ENCODE measurements around the gene OSMR. TPM values are rescaled to one million over a fixed set of nuclear protein-coding genes. Genes with fewer than 3 reads are reported as not detected.

OSMR gene
- total and polyA plus RNA-seq, 7 experiments from 2014 or later = 0.20 to 0.37 TPM; not detected in 5

GRCh38 chr5:38913714-38914113 is 67.9 kb downstream of the OSMR start:
- Histone ChIP-seq H3K4me3 (ENCODE audit: low read length) (no peak overlapping the region), H3K4me1 (ENCODE audit: control insufficient read depth in 2 of 2, insufficient read depth in 2 of 2, low read length in 2 of 2) (no peaks in the 10 kb centered on the region), H3K9me3 (ENCODE audit: control insufficient read depth in 2 of 3, low read length in 3 of 3) (no peaks in the 10 kb centered on the region), H3K27ac (ENCODE audit: low read depth, low read length) (no peak overlapping the region), H3K27me3 (ENCODE audit: control insufficient read depth in 2 of 2, insufficient read depth in 2 of 2, low read length in 2 of 2) (peaks cover 0 to 3% of the 10 kb centered on the region in 2 donors), H3K36me3 (ENCODE audit: control insufficient read depth in 2 of 3, insufficient read depth in 3 of 3, low read length in 3 of 3) (no peaks in the 10 kb centered on the region)
- peaks cover 11 to 39% (median 29%) of the 10 kb centered on the region in 5 donors for H3K27me3 Mint-ChIP-seq
- ChIA-PET POLR2A (no interaction called here), CTCF (no interaction called here)
- H3K36me3 Mint-ChIP-seq = peaks cover 0 to 6% (median 0%) of the 10 kb centered on the region in 5 donors
- no peak for DNase-seq
- no peak overlapping the region for H3K4me3 Mint-ChIP-seq
- no peaks in the 10 kb centered on the region for H3K4me1 Mint-ChIP-seq
- intact Hi-C loops (cut with micrococcal nuclease) = no loop called here
- H3K27ac Mint-ChIP-seq = no peak overlapping the region
- H3K9me3 Mint-ChIP-seq = peaks cover 0 to 22% (median 8%) of the 10 kb centered on the region in 11 donors
- no peak for ATAC-seq

GRCh38 chr5:38916802-38917201 is 71.0 kb downstream of the OSMR start:
- ATAC-seq = no peak
- no peaks in the 10 kb centered on the region for H3K36me3 Mint-ChIP-seq
- no peaks in the 10 kb centered on the region for H3K4me1 ChIP-seq (ENCODE audit: control insufficient read depth in 2 of 2, insufficient read depth in 2 of 2, low read length in 2 of 2)
- no peak overlapping the region for H3K4me3 Mint-ChIP-seq
- intact Hi-C loops (cut with micrococcal nuclease) = no loop called here
- peaks cover 0 to 3% of the 10 kb centered on the region in 2 donors for H3K27me3 ChIP-seq (ENCODE audit: control insufficient read depth in 2 of 2, insufficient read depth in 2 of 2, low read length in 2 of 2)
- no peak overlapping the region for H3K27ac ChIP-seq (ENCODE audit: low read depth, low read length)
- no peaks in the 10 kb centered on the region for H3K9me3 ChIP-seq (ENCODE audit: control insufficient read depth in 2 of 3, low read length in 3 of 3)
- no peaks in the 10 kb centered on the region for H3K4me1 Mint-ChIP-seq
- H3K27me3 Mint-ChIP-seq = peaks cover 4 to 32% (median 17%) of the 10 kb centered on the region in 5 donors
- ChIA-PET POLR2A (no interaction called here), CTCF (no interaction called here)
- DNase-seq = no peak
- H3K9me3 Mint-ChIP-seq = no peaks in the 10 kb centered on the region
- H3K27ac Mint-ChIP-seq = no peak overlapping the region
- no peaks in the 10 kb centered on the region for H3K36me3 ChIP-seq (ENCODE audit: control insufficient read depth in 2 of 3, insufficient read depth in 3 of 3, low read length in 3 of 3)
- H3K4me3 ChIP-seq (ENCODE audit: low read length) = no peak overlapping the region

DNA sequence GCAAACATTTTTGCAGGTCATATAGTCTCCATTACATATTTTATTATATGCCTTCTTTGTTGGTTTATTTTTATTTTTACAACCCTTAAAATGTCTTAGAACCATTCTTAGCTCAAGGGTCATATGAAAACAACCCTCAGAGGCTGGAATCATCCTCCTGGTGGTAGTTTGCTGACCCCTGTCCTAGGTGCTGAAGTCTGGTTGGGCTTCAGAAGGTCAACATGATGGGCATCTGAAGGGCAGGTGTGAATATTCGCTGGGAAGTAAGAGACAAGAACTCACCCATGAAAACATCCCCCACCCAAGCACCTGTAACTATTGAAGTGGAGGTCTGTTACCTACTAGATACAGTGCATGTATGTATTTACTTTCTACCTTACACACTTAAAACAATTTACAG is 75.4 kb downstream of the OSMR start:
- CTCF ChIA-PET = interaction anchor here (1.0 to 3.2 kb wide), 2 partner anchors 480 to 500 kb away, joined by 4 to 20 read pairs; no protein-coding TSS in a partner anchor
- Histone ChIP-seq H3K27ac (ENCODE audit: low read depth, low read length) (no peak overlapping the region), H3K27me3 (ENCODE audit: control insufficient read depth in 2 of 2, insufficient read depth in 2 of 2, low read length in 2 of 2) (peaks cover 0 to 3% of the 10 kb centered on the region in 2 donors), H3K4me3 (ENCODE audit: low read length) (no peak overlapping the region), H3K9me3 (ENCODE audit: control insufficient read depth in 2 of 3, low read length in 3 of 3) (no peaks in the 10 kb centered on the region), H3K4me1 (ENCODE audit: control insufficient read depth in 2 of 2, insufficient read depth in 2 of 2, low read length in 2 of 2) (no peaks in the 10 kb centered on the region), H3K36me3 (ENCODE audit: control insufficient read depth in 2 of 3, insufficient read depth in 3 of 3, low read length in 3 of 3) (no peaks in the 10 kb centered on the region)
- POLR2A ChIA-PET = no interaction called here
- peaks cover 0 to 1% (median 0%) of the 10 kb centered on the region in 11 donors for H3K9me3 Mint-ChIP-seq
- H3K36me3 Mint-ChIP-seq = no peaks in the 10 kb centered on the region
- H3K4me1 Mint-ChIP-seq = peaks cover 0 to 3% (median 0%) of the 10 kb centered on the region in 7 donors
- H3K27ac Mint-ChIP-seq = no peak overlapping the region
- intact Hi-C loops (cut with micrococcal nuclease) = no loop called here
- peaks cover 26 to 38% (median 35%) of the 10 kb centered on the region in 5 donors for H3K27me3 Mint-ChIP-seq
- ATAC-seq (no peak), DNase-seq (no peak)
- no peak overlapping the region for H3K4me3 Mint-ChIP-seq

GRCh38 chr5:38922199-38922598 is 76.4 kb downstream of the OSMR start:
- DNase-seq (peak in 8 of 9 donors; percentile 10 to 35 (median 23)), ATAC-seq (peak; percentile 73)
- Mint-ChIP-seq H3K4me1 (peaks cover 0 to 3% (median 0%) of the 10 kb centered on the region in 7 donors), H3K27me3 (peaks cover 25 to 40% (median 37%) of the 10 kb centered on the region in 5 donors), H3K4me3 (no peak overlapping the region), H3K9me3 (peaks cover 0 to 4% (median 0%) of the 10 kb centered on the region in 11 donors), H3K27ac (no peak overlapping the region), H3K36me3 (no peaks in the 10 kb centered on the region)
- H3K36me3 ChIP-seq (ENCODE audit: control insufficient read depth in 2 of 3, insufficient read depth in 3 of 3, low read length in 3 of 3) = no peaks in the 10 kb centered on the region
- intact Hi-C loops (cut with micrococcal nuclease) = loop anchor here (1.0 kb wide), 1 partner anchor 481 kb away; no protein-coding TSS in a partner anchor
- ChIA-PET CTCF (interaction anchor here (1.0 to 3.2 kb wide), 2 partner anchors 481 to 501 kb away, joined by 4 to 20 read pairs; no protein-coding TSS in a partner anchor), POLR2A (no interaction called here)
- H3K4me3 ChIP-seq (ENCODE audit: low read length) = no peak overlapping the region
- H3K4me1 ChIP-seq (ENCODE audit: control insufficient read depth in 2 of 2, insufficient read depth in 2 of 2, low read length in 2 of 2) = no peaks in the 10 kb centered on the region
- H3K27ac ChIP-seq (ENCODE audit: low read depth, low read length) = no peak overlapping the region
- H3K9me3 ChIP-seq (ENCODE audit: control insufficient read depth in 2 of 3, low read length in 3 of 3) = no peaks in the 10 kb centered on the region
- no peaks in the 10 kb centered on the region for H3K27me3 ChIP-seq (ENCODE audit: control insufficient read depth in 2 of 2, insufficient read depth in 2 of 2, low read length in 2 of 2)

GRCh38 chr5:38923661-38924451 is 78.0 kb downstream of the OSMR start:
- peaks cover 0 to 3% (median 0%) of the 10 kb centered on the region in 7 donors for H3K4me1 Mint-ChIP-seq
- peaks cover 0 to 3% (median 0%) of the 10 kb centered on the region in 5 donors for H3K36me3 Mint-ChIP-seq
- DNase-seq (no peak), ATAC-seq (no peak)
- no peak overlapping the region for H3K4me3 ChIP-seq (ENCODE audit: low read length)
- no peaks in the 10 kb centered on the region for H3K4me1 ChIP-seq (ENCODE audit: control insufficient read depth in 2 of 2, insufficient read depth in 2 of 2, low read length in 2 of 2)
- H3K27ac ChIP-seq (ENCODE audit: low read depth, low read length) = no peak overlapping the region
- no peaks in the 10 kb centered on the region for H3K9me3 ChIP-seq (ENCODE audit: control insufficient read depth in 2 of 3, low read length in 3 of 3)
- ChIA-PET CTCF (interaction anchor here (0.7 to 1.9 kb wide), 2 partner anchors 482 to 1843 kb away, joined by 3 to 5 read pairs; no protein-coding TSS in a partner anchor), POLR2A (no interaction called here)
- peaks cover 0 to 4% (median 0%) of the 10 kb centered on the region in 11 donors for H3K9me3 Mint-ChIP-seq
- intact Hi-C loops (cut with micrococcal nuclease) = no loop called here
- H3K27me3 Mint-ChIP-seq = peaks cover 31 to 40% (median 36%) of the 10 kb centered on the region in 5 donors
- H3K4me3 Mint-ChIP-seq = no peak overlapping the region
- no peak overlapping the region for H3K27ac Mint-ChIP-seq
- H3K36me3 ChIP-seq (ENCODE audit: control insufficient read depth in 2 of 3, insufficient read depth in 3 of 3, low read length in 3 of 3) = no peaks in the 10 kb centered on the region
- no peaks in the 10 kb centered on the region for H3K27me3 ChIP-seq (ENCODE audit: control insufficient read depth in 2 of 2, insufficient read depth in 2 of 2, low read length in 2 of 2)

GRCh38 chr5:38925154-38925925 is 79.5 kb downstream of the OSMR start:
- intact Hi-C loops (cut with micrococcal nuclease) = no loop called here
- H3K27ac Mint-ChIP-seq = no peak overlapping the region
- DNase-seq (no peak), ATAC-seq (no peak)
- no peak overlapping the region for H3K4me3 Mint-ChIP-seq
- H3K9me3 Mint-ChIP-seq = peaks cover 0 to 4% (median 0%) of the 10 kb centered on the region in 11 donors
- no peaks in the 10 kb centered on the region for H3K4me1 ChIP-seq (ENCODE audit: control insufficient read depth in 2 of 2, insufficient read depth in 2 of 2, low read length in 2 of 2)
- no peaks in the 10 kb centered on the region for H3K9me3 ChIP-seq (ENCODE audit: control insufficient read depth in 2 of 3, low read length in 3 of 3)
- CTCF ChIA-PET = no interaction called here
- no peaks in the 10 kb centered on the region for H3K36me3 ChIP-seq (ENCODE audit: control insufficient read depth in 2 of 3, insufficient read depth in 3 of 3, low read length in 3 of 3)
- H3K36me3 Mint-ChIP-seq = peaks cover 0 to 3% (median 0%) of the 10 kb centered on the region in 5 donors
- peaks cover 0 to 3% (median 0%) of the 10 kb centered on the region in 7 donors for H3K4me1 Mint-ChIP-seq
- H3K27me3 Mint-ChIP-seq = peaks cover 31 to 40% (median 36%) of the 10 kb centered on the region in 5 donors
- POLR2A ChIA-PET = no interaction called here
- H3K27ac ChIP-seq (ENCODE audit: low read depth, low read length) = no peak overlapping the region
- no peak overlapping the region for H3K4me3 ChIP-seq (ENCODE audit: low read length)
- no peaks in the 10 kb centered on the region for H3K27me3 ChIP-seq (ENCODE audit: control insufficient read depth in 2 of 2, insufficient read depth in 2 of 2, low read length in 2 of 2)

Data from naive thymus-derived CD4-positive, alpha-beta T cell (primary cell).